ENCODE results near the gene SRCAP.
"Not testable (repeated sequence)": the region's sequence is repeated elsewhere in the genome, so short reads cannot be mapped to it uniquely, and the experiment has no call there.

The SRCAP gene

GRCh38 chr16:30698139-30698815 is 694 bp upstream of the SRCAP start:
- peak; percentile 96 to 99 (median 98) for DNase-seq (ENCODE audit: low read depth in 3 of 3)

GRCh38 chr16:30699615-30700099 is 686 bp downstream of the SRCAP start:
- no peak for DNase-seq (ENCODE audit: low read depth in 3 of 3)

- DNase-seq (ENCODE audit: low read depth in 3 of 3): no peak
Observed at GRCh38 chr16:30700491-30700890, 1.5 kb downstream of the SRCAP start.

- no peak for DNase-seq (ENCODE audit: low read depth in 3 of 3)
Observed at GRCh38 chr16:30700971-30701370, 2.0 kb downstream of the SRCAP start.

- not testable (repeated sequence) for DNase-seq (ENCODE audit: low read depth in 3 of 3)
Observed at GRCh38 chr16:30703071-30703470, 4.1 kb downstream of the SRCAP start.

- no peak for DNase-seq (ENCODE audit: low read depth in 3 of 3)
Observed at GRCh38 chr16:30703971-30704370, 5.0 kb downstream of the SRCAP start.

- no peak for DNase-seq (ENCODE audit: low read depth in 3 of 3)
Observed at GRCh38 chr16:30706046-30706445, 7.1 kb downstream of the SRCAP start.

- DNase-seq (ENCODE audit: low read depth in 3 of 3): no peak
Observed at GRCh38 chr16:30710971-30711370, 12.0 kb downstream of the SRCAP start.

GRCh38 chr16:30711712-30712111 is 12.7 kb downstream of the SRCAP start:
- no peak for DNase-seq (ENCODE audit: low read depth in 3 of 3)

GRCh38 chr16:30715750-30716445 is 16.9 kb downstream of the SRCAP start:
- peak in 1 of 3 experiments; percentile 17 for DNase-seq (ENCODE audit: low read depth in 3 of 3)

GRCh38 chr16:30720086-30720485 is 21.1 kb downstream of the SRCAP start:
- no peak for DNase-seq (ENCODE audit: low read depth in 3 of 3)

- DNase-seq (ENCODE audit: low read depth in 3 of 3): no peak
Observed at GRCh38 chr16:30720694-30721093, 21.7 kb downstream of the SRCAP start.

GRCh38 chr16:30721167-30721566 is 22.2 kb downstream of the SRCAP start:
- no peak for DNase-seq (ENCODE audit: low read depth in 3 of 3)

GRCh38 chr16:30721606-30722005 is 22.6 kb downstream of the SRCAP start:
- no peak for DNase-seq (ENCODE audit: low read depth in 3 of 3)

GRCh38 chr16:30722443-30722842 is 23.5 kb downstream of the SRCAP start:
- DNase-seq (ENCODE audit: low read depth in 3 of 3): no peak

GRCh38 chr16:30722916-30723315 is 23.9 kb downstream of the SRCAP start:
- no peak for DNase-seq (ENCODE audit: low read depth in 3 of 3)

GRCh38 chr16:30723725-30724355 is 24.9 kb downstream of the SRCAP start:
- no peak for DNase-seq (ENCODE audit: low read depth in 3 of 3)

- no peak for DNase-seq (ENCODE audit: low read depth in 3 of 3)
Observed at GRCh38 chr16:30724641-30725417, 25.9 kb downstream of the SRCAP start.

GRCh38 chr16:30725418-30725792 is 26.4 kb downstream of the SRCAP start:
- no peak for DNase-seq (ENCODE audit: low read depth in 3 of 3)

- DNase-seq (ENCODE audit: low read depth in 3 of 3): no peak
Observed at GRCh38 chr16:30728321-30728720, 29.4 kb downstream of the SRCAP start.

- DNase-seq (ENCODE audit: low read depth in 3 of 3): no peak
Observed at GRCh38 chr16:30728899-30729672, 30.1 kb downstream of the SRCAP start.
